ENCODE measurements around the gene ESAM. TPM values are rescaled to one million over a fixed set of nuclear protein-coding genes. Genes with fewer than 3 reads are reported as not detected.

ESAM gene
- total RNA-seq, 1 donor from 2014 or later, result 0.96 TPM

GRCh38 chr11:124751391-124751740 lies 10.7 kb downstream of the ESAM start:
- Mint-ChIP-seq H3K36me3 (ENCODE audit: low read depth) (peaks cover 3% of the 10 kb centered on the region), H3K27me3 (ENCODE audit: low read depth) (peaks cover 63% of the 10 kb centered on the region), H3K9me3 (no peaks in the 10 kb centered on the region), H3K4me1 (peaks cover 21% of the 10 kb centered on the region), H3K27ac (ENCODE audit: unreplicated experiment) (no peak overlapping the region), H3K4me3 (no peak overlapping the region)
- TF ChIP-seq CTCF (conservative IDR thresholded peaks at IDR 0.05), result no peak
- DNase-seq (ENCODE audit: low read depth, low spot score), result no peak

- no peak for DNase-seq (ENCODE audit: low read depth, low spot score)
- Mint-ChIP-seq H3K36me3 (ENCODE audit: low read depth) (peaks cover 6% of the 10 kb centered on the region), H3K27ac (ENCODE audit: unreplicated experiment) (no peak overlapping the region), H3K27me3 (ENCODE audit: low read depth) (peaks cover 70% of the 10 kb centered on the region), H3K4me1 (peaks cover 24% of the 10 kb centered on the region), H3K4me3 (peak overlapping the region; percentile 29), H3K9me3 (no peaks in the 10 kb centered on the region)
- TF ChIP-seq CTCF (conservative IDR thresholded peaks at IDR 0.05), result no peak
Measured at GRCh38 chr11:124749912-124750311, 12.2 kb downstream of the ESAM start.

GRCh38 chr11:124748481-124749343 lies 13.4 kb downstream of the ESAM start:
- peaks cover 6% of the 10 kb centered on the region for H3K36me3 Mint-ChIP-seq (ENCODE audit: low read depth)
- H3K4me1 Mint-ChIP-seq, result peaks cover 17% of the 10 kb centered on the region
- peaks cover 77% of the 10 kb centered on the region for H3K27me3 Mint-ChIP-seq (ENCODE audit: low read depth)
- no peak overlapping the region for H3K27ac Mint-ChIP-seq (ENCODE audit: unreplicated experiment)
- DNase-seq (ENCODE audit: low read depth, low spot score), result no peak
- TF ChIP-seq CTCF (conservative IDR thresholded peaks at IDR 0.05), result no peak
- no peaks in the 10 kb centered on the region for H3K9me3 Mint-ChIP-seq
- H3K4me3 Mint-ChIP-seq, result peak overlapping the region; percentile 38

GRCh38 chr11:124748100-124748418 lies 14.0 kb downstream of the ESAM start:
- DNase-seq (ENCODE audit: low read depth, low spot score), result no peak
- Mint-ChIP-seq H3K27me3 (ENCODE audit: low read depth) (peaks cover 84% of the 10 kb centered on the region), H3K27ac (ENCODE audit: unreplicated experiment) (no peak overlapping the region), H3K4me1 (peaks cover 17% of the 10 kb centered on the region), H3K4me3 (peak overlapping the region; percentile 38), H3K36me3 (ENCODE audit: low read depth) (peaks cover 6% of the 10 kb centered on the region), H3K9me3 (no peaks in the 10 kb centered on the region)
- TF ChIP-seq CTCF (conservative IDR thresholded peaks at IDR 0.05), result no peak

GRCh38 chr11:124747406-124748099 lies 14.5 kb downstream of the ESAM start:
- H3K4me3 Mint-ChIP-seq, result peak overlapping the region; percentile 87
- peaks cover 19% of the 10 kb centered on the region for H3K4me1 Mint-ChIP-seq
- H3K9me3 Mint-ChIP-seq, result no peaks in the 10 kb centered on the region
- peaks cover 6% of the 10 kb centered on the region for H3K36me3 Mint-ChIP-seq (ENCODE audit: low read depth)
- H3K27ac Mint-ChIP-seq (ENCODE audit: unreplicated experiment), result no peak overlapping the region
- no peak for TF ChIP-seq CTCF (conservative IDR thresholded peaks at IDR 0.05)
- H3K27me3 Mint-ChIP-seq (ENCODE audit: low read depth), result peaks cover 86% of the 10 kb centered on the region
- no peak for DNase-seq (ENCODE audit: low read depth, low spot score)

Measured in neural crest cell (in vitro differentiated cells).